Measurements from ENCODE around the gene TNIK.

DNA sequence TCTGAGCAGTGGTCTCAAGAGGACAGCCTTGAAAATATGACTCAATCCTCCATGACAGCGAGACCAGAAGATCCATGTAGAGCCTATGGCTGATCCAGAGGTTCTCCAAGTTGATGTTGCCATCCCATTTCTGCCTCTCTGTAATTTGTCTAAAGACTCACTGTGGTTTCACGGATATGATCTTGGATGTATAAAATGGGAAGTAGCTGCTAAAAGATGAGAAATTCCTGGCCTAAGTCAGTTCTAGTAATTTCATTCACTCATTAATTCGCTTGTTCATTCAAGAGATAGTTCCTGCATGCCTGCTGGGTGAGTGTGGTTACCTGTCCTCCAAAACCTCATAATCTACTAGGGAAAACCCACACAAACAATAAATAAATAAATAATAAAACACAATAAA is 145.9 kb downstream of the TNIK start:
- TF ChIP-seq, protein P1, sequence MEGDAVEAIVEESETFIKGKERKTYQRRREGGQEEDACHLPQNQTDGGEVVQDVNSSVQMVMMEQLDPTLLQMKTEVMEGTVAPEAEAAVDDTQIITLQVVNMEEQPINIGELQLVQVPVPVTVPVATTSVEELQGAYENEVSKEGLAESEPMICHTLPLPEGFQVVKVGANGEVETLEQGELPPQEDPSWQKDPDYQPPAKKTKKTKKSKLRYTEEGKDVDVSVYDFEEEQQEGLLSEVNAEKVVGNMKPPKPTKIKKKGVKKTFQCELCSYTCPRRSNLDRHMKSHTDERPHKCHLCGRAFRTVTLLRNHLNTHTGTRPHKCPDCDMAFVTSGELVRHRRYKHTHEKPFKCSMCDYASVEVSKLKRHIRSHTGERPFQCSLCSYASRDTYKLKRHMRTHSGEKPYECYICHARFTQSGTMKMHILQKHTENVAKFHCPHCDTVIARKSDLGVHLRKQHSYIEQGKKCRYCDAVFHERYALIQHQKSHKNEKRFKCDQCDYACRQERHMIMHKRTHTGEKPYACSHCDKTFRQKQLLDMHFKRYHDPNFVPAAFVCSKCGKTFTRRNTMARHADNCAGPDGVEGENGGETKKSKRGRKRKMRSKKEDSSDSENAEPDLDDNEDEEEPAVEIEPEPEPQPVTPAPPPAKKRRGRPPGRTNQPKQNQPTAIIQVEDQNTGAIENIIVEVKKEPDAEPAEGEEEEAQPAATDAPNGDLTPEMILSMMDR (IDR thresholded peaks at IDR 0.05): no peak
- TF ChIP-seq EP300 (IDR thresholded peaks at IDR 0.05) (no peak), POLR2A (IDR thresholded peaks at IDR 0.05) (no peak), POLR2AphosphoS5 (IDR thresholded peaks at IDR 0.05) (no peak)

All from stomach (tissue), 4 donors.